ENCODE measurements around the gene TRAPPC2. TPM values are rescaled to one million over a fixed set of nuclear protein-coding genes. Genes with fewer than 3 reads are reported as not detected.
"Not testable (repeated sequence)": the region's sequence is repeated elsewhere in the genome, so short reads cannot be mapped to it uniquely, and the experiment has no call there.

Gene TRAPPC2
- total RNA-seq, 1 donor from 2014 or later: 21.5 TPM

DNA sequence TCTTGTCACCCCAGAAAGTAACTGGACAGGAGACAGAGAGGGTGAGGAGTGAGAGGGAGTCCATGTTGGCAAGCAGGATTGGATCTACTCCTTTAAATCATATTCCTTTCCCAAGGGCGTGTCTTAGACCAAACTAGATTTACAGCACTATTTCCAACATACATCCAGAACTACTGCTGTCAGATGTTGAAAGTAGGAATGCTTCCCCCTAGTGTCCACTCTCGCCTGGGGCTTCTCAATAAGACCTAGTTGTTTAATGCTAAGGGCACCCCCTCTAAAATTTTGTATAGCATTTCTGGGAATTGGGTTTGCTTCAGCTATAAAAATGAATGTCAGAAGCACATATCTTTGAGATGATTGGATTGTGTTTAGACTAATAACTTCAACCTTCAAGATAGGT, 13.4 kb upstream of the TRAPPC2 start:
- Mint-ChIP-seq H3K27me3 (no peaks in the 10 kb centered on the region), H3K27ac (no peak overlapping the region), H3K9me3 (no peaks in the 10 kb centered on the region), H3K4me3 (no peak overlapping the region), H3K4me1 (ENCODE audit: unreplicated experiment) (no peaks in the 10 kb centered on the region), H3K36me3 (peaks cover 6% of the 10 kb centered on the region)
- TF ChIP-seq, protein P1, sequence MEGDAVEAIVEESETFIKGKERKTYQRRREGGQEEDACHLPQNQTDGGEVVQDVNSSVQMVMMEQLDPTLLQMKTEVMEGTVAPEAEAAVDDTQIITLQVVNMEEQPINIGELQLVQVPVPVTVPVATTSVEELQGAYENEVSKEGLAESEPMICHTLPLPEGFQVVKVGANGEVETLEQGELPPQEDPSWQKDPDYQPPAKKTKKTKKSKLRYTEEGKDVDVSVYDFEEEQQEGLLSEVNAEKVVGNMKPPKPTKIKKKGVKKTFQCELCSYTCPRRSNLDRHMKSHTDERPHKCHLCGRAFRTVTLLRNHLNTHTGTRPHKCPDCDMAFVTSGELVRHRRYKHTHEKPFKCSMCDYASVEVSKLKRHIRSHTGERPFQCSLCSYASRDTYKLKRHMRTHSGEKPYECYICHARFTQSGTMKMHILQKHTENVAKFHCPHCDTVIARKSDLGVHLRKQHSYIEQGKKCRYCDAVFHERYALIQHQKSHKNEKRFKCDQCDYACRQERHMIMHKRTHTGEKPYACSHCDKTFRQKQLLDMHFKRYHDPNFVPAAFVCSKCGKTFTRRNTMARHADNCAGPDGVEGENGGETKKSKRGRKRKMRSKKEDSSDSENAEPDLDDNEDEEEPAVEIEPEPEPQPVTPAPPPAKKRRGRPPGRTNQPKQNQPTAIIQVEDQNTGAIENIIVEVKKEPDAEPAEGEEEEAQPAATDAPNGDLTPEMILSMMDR (conservative IDR thresholded peaks at IDR 0.05): peak; percentile 62
- DNase-seq (ENCODE audit: extremely low spot score, unreplicated experiment): no peak

DNA sequence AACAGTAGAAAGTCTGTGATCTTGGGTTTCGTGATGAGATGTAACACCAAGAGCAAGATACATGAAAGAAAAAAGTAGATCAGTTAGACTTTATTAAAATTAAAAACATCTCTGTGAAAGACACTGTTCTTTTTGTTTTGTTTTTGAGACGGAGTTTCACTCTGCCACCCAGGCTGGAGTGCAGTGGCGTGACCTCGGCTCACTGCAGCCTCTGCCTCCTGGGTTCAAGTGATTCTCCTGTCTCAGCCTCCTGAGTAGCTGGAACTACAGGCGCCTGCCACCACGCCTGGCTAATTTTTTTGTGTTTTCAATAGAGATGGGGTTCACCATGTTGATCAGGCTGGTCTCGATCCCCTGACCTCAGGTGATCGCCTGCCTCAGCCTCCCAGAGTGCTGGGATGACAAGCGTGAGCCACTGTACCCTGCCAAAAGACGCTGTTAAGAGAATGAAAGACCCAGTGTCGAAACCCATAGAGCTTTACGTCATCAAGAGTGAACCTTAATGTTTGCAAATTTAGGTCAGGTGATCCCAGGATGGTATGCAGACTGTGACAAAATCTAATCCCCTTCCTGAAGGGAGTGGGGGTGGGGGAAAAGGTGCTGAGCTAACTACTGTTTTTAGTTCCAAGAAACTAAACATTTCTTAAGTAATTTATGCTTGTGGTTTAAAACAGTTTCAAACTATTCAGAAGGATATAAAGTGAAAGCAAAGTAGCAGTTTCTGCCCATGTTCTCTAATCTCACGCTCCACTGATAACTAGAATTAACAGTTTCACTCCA, 8.2 kb upstream of the TRAPPC2 start:
- TF ChIP-seq, protein P1 (conservative IDR thresholded peaks at IDR 0.05): no peak
- Mint-ChIP-seq H3K27ac (peak overlapping the region; percentile 68), H3K9me3 (no peaks in the 10 kb centered on the region), H3K27me3 (no peaks in the 10 kb centered on the region), H3K36me3 (peaks cover 8% of the 10 kb centered on the region), H3K4me3 (no peak overlapping the region), H3K4me1 (ENCODE audit: unreplicated experiment) (no peaks in the 10 kb centered on the region)
- no peak for DNase-seq (ENCODE audit: extremely low spot score, unreplicated experiment)

DNA sequence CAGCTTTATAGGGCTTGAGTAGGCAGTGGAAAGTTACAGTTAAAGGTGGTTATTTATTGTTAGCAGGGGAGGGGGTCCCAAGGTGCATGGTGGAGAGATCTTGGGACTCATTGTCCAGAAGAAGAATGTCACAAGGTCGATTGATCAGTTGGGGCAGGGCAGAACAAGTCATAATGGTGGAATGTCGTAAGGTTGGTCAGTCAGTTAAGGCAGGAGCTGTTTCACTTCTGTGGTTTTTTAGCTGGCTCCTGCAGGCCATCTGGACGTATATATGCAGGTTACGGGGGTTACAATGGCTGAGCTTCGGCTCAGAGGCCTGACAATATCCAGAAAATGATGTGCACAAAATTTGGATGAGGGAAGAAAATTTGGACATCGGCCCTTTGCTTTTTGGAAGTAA, 7.3 kb upstream of the TRAPPC2 start:
- no peaks in the 10 kb centered on the region for H3K9me3 Mint-ChIP-seq
- H3K4me1 Mint-ChIP-seq (ENCODE audit: unreplicated experiment): no peaks in the 10 kb centered on the region
- H3K27me3 Mint-ChIP-seq: no peaks in the 10 kb centered on the region
- TF ChIP-seq, protein P1 (conservative IDR thresholded peaks at IDR 0.05): no peak
- H3K4me3 Mint-ChIP-seq: no peak overlapping the region
- peaks cover 8% of the 10 kb centered on the region for H3K36me3 Mint-ChIP-seq
- no peak for DNase-seq (ENCODE audit: extremely low spot score, unreplicated experiment)
- no peak overlapping the region for H3K27ac Mint-ChIP-seq

DNA sequence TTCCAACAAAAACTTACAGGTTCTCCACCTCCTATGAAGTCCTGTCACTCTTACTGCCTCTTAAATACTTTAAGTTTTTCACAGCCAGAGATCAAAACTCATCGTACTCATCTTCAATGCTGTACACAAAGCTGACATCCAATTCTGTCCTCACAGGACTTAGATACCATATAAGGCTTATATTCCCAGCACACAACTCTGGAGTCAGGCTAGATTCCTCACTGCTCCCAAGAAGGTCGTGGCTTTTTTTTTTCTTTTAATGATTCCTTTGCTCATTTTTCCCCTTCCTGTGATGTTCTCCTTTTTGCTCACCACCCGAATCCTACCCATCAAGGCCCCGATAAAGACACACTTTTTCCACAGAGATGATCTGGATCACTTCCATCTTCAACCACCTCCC, 914 bp downstream of the TRAPPC2 start:
- TF ChIP-seq, protein P1 (conservative IDR thresholded peaks at IDR 0.05): no peak
- Mint-ChIP-seq H3K9me3 (no peaks in the 10 kb centered on the region), H3K27ac (peak overlapping the region; percentile 92), H3K27me3 (no peaks in the 10 kb centered on the region), H3K36me3 (peaks cover 17% of the 10 kb centered on the region), H3K4me3 (peak overlapping the region; percentile 92), H3K4me1 (ENCODE audit: unreplicated experiment) (peaks cover 5% of the 10 kb centered on the region)
- no peak for DNase-seq (ENCODE audit: extremely low spot score, unreplicated experiment)

DNA sequence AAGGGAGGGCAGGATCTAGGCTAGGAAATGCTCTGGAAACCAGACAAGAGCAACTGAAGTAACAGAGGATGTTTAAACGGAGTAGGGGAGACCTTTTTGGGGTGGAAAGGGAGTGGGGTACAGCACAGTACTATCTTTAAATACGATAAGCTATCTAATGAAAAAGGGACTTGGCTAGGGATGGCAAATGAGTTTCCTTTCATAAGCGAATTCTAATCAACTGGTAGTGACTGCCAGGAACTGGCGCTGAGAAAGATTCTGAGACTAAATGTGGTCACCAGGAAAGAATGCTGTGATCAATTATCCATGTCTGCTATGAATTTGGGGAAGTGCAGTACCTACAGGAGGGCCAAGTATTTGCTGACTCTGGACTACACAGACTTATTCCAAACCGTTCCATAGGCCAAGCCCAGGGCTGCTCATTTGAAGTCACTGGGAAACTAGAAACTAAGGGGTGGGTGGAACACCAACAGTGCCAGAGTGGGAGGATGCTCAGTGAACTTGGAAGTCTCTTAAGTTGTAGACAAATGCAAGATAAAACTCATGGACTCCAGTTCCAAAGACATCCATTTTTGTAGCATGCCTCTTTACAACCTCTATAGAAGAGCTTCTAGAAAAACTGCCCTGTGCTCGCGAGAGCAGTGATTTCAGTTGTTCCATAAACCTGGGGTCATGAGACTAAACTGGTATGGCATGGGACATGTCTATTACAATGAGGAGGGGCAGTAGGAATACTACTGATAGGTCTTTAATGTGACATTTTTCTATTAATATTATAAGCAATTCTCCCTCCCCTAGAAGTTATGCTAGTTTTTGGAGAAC, 2.0 kb downstream of the TRAPPC2 start:
- Mint-ChIP-seq H3K27me3 (no peaks in the 10 kb centered on the region), H3K9me3 (no peaks in the 10 kb centered on the region), H3K4me3 (peak overlapping the region; percentile 42), H3K36me3 (peaks cover 27% of the 10 kb centered on the region), H3K4me1 (ENCODE audit: unreplicated experiment) (peaks cover 5% of the 10 kb centered on the region), H3K27ac (peak overlapping the region; percentile 8)
- no peak for DNase-seq (ENCODE audit: extremely low spot score, unreplicated experiment)
- TF ChIP-seq, protein P1 (conservative IDR thresholded peaks at IDR 0.05): no peak

DNA sequence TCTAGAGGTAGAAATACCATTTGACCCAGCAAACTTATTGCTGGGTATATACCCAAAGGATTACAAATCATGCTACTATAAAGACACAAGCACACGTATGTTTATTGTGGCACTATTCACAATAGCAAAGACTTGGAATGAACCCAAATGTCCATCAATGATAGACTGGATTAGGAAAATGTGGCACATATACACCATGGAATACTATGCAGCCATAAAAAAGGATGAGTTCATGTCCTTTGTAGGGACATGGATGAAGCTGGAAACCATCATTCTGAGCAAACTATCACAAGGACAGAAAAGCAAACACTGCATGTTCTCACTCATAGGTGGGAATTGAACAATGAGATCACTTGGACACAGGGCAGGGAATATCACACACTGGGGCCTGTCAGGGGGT, 3.9 kb downstream of the TRAPPC2 start:
- not testable (repeated sequence) for H3K4me3 Mint-ChIP-seq; H3K27ac Mint-ChIP-seq; DNase-seq (ENCODE audit: extremely low spot score, unreplicated experiment); H3K9me3 Mint-ChIP-seq; H3K27me3 Mint-ChIP-seq; H3K4me1 Mint-ChIP-seq (ENCODE audit: unreplicated experiment)
- H3K36me3 Mint-ChIP-seq: peaks cover 32% of the 10 kb centered on the region

DNA sequence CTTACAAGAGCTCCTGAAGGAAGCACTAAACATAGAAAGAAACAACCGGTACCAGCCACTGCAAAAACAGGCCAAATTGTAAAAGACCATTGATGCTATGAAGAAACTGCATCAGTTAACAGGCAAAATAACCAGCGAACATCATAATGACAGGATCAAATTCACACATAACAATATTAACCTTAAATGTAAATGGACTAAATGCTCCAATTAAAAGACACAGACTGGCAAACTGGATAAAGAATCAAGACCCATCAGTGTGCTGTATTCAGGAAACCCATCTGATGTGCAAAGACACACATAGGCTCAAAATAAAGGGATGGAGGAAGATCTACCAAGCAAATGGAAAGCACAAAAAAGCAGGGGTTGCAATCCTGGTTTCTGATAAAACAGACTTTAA, 7.8 kb downstream of the TRAPPC2 start:
- peaks cover 36% of the 10 kb centered on the region for H3K36me3 Mint-ChIP-seq
- peaks cover 13% of the 10 kb centered on the region for H3K9me3 Mint-ChIP-seq

DNA sequence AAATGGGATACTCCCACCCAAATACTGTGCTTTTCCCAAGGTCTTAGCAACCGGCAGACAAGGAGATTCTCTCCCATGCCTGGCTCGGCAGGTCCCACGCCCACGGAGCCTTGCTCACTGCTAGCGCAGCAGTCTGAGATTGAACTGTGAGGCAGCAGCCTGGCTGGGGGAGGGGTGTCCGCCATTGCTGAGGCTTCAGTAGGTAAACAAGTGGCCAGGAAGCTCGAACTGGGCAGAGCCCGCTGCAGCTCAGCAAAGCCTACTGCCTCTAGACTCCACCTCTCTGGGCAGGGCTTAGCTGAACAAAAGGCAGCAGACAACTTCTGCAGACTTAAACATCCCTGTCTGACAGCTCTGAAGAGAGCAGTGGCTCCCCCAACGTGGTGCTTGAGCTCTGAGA, 9.5 kb downstream of the TRAPPC2 start:
- H3K4me3 Mint-ChIP-seq; H3K27me3 Mint-ChIP-seq; H3K27ac Mint-ChIP-seq; H3K4me1 Mint-ChIP-seq (ENCODE audit: unreplicated experiment); DNase-seq (ENCODE audit: extremely low spot score, unreplicated experiment): not testable (repeated sequence)
- peaks cover 13% of the 10 kb centered on the region for H3K9me3 Mint-ChIP-seq
- peaks cover 39% of the 10 kb centered on the region for H3K36me3 Mint-ChIP-seq

More for the DNA sequence above, 7.8 kb downstream of the TRAPPC2 start:
- DNase-seq (ENCODE audit: extremely low spot score, unreplicated experiment); H3K27ac Mint-ChIP-seq; H3K27me3 Mint-ChIP-seq; H3K4me3 Mint-ChIP-seq; H3K4me1 Mint-ChIP-seq (ENCODE audit: unreplicated experiment): not testable (repeated sequence)

Data from type B pancreatic cell (in vitro differentiated cells).